ENCODE data around the gene NUP188. TPM values are rescaled to one million over a fixed set of nuclear protein-coding genes. Genes with fewer than 3 reads are reported as not detected.

Gene NUP188
- total RNA-seq, 1 experiment from 2014 or later, result 80.9 TPM

DNA sequence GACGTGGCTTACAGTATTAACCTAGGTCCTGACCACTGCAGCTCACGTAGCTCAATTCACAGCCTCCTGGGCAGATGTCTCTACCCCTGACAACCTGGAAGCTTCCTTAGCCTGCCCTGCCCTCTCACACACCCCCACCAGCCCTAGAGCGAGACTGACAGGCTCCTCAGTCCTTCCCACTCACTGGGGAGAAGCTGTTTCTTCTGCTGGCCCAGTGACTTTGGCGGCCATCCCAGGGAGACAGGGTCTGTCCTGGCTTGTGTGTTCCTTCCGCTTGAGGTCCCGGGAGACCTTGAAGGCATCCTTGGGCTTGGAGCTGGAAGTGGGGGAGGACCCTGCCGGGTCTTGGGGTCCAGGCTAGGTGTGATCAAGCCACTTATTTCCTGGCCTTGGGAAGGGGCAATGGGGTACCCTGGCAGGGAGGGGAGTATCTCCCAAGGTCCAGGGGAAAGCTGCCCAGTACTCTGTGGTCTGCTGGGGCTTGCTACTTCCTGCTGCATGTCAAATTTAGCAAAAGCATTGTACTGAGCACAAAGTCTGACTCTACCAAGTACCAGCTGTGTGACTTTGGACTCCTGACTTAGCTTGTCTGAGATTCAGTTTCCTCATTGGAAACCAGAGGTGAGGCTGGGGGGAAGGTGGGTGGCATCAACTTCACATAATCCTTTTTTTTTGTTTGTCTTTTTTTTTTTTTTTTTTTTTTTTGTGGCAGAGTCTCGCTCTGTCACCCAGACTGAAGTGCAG lies 90.8 kb downstream of the NUP188 start:
- H3K9me3 ChIP-seq, result no peaks in the 10 kb centered on the region
- no peak for DNase-seq
- peaks cover 1% of the 10 kb centered on the region for H3K36me3 ChIP-seq (ENCODE audit: control insufficient read depth, insufficient read depth, low read length)
- H3K9me3 Mint-ChIP-seq (ENCODE audit: unreplicated experiment), result no peaks in the 10 kb centered on the region
- ChIA-PET POLR2A (no interaction called here), CTCF (interaction anchor here (0.7 to 1.6 kb wide), 2 partner anchors 10 to 104 kb away, joined by 6 to 10 read pairs; partner anchors contain the start of gene SH3GLB2)
- H3K27me3 ChIP-seq (replicated peaks; ENCODE audit: control insufficient read depth, insufficient read depth, low read length), result no peaks in the 10 kb centered on the region
- BruUV-seq (replicated peaks), result no TSS peak
- H3K27ac Mint-ChIP-seq (ENCODE audit: unreplicated experiment), result no peak overlapping the region
- H3K4me3 Mint-ChIP-seq (ENCODE audit: unreplicated experiment), result peak overlapping the region; percentile 80
- intact Hi-C loops (cut with micrococcal nuclease; ENCODE audit: unreplicated experiment), result no loop called here
- no peaks in the 10 kb centered on the region for H3K27me3 Mint-ChIP-seq (ENCODE audit: insufficient read depth, unreplicated experiment)
- H3K4me1 Mint-ChIP-seq (ENCODE audit: low read depth, unreplicated experiment), result peaks cover 9% of the 10 kb centered on the region
- H3K4me1 ChIP-seq, result peaks cover 11% of the 10 kb centered on the region; the same call in 1 of the 2 replicates
- TF ChIP-seq, protein P1, sequence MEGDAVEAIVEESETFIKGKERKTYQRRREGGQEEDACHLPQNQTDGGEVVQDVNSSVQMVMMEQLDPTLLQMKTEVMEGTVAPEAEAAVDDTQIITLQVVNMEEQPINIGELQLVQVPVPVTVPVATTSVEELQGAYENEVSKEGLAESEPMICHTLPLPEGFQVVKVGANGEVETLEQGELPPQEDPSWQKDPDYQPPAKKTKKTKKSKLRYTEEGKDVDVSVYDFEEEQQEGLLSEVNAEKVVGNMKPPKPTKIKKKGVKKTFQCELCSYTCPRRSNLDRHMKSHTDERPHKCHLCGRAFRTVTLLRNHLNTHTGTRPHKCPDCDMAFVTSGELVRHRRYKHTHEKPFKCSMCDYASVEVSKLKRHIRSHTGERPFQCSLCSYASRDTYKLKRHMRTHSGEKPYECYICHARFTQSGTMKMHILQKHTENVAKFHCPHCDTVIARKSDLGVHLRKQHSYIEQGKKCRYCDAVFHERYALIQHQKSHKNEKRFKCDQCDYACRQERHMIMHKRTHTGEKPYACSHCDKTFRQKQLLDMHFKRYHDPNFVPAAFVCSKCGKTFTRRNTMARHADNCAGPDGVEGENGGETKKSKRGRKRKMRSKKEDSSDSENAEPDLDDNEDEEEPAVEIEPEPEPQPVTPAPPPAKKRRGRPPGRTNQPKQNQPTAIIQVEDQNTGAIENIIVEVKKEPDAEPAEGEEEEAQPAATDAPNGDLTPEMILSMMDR (IDR thresholded peaks at IDR 0.05; ENCODE audit: insufficient read depth in 1 of 2, low read depth in 1 of 2, low read length in 1 of 2, severe bottlenecking in 1 of 2, unreplicated experiment in 1 of 2), result no peak
- peaks cover 30% of the 10 kb centered on the region for H3K36me3 Mint-ChIP-seq (ENCODE audit: insufficient read depth, unreplicated experiment)
- H3K4me3 ChIP-seq (ENCODE audit: low read depth, low read length), result no peak overlapping the region

DNA sequence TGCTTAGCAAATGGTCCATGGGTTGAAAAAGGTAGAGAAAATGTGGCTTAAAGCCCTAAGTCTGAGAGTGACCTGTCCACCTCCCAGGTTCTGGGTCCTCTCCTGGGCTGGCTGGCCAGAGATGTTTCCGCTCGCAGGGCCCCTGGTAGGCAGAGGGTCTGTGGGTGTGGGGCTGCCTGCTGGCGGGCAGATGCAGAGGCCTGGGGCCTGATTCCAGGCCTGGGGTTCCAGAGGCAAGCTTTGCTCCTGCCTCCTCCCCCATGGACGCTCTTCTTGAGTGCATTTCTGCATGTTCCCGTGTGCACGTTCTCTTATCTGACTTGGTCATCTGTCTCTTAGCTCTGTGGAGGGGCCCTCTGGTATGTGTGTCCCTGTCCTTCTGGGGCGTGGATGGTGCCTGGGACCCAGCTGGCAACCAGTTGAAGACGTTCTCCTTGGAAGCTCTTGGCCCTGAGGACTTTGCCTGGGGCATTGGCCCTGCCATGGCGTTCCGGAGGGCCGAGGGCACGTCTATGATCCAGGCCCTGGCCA lies 92.7 kb downstream of the NUP188 start:
- TF ChIP-seq, protein P1 (IDR thresholded peaks at IDR 0.05; ENCODE audit: insufficient read depth in 1 of 2, low read depth in 1 of 2, low read length in 1 of 2, severe bottlenecking in 1 of 2, unreplicated experiment in 1 of 2), result no peak
- H3K4me1 ChIP-seq, result peaks cover 11% of the 10 kb centered on the region; the same call in 1 of the 2 replicates
- Mint-ChIP-seq H3K4me1 (ENCODE audit: low read depth, unreplicated experiment) (peaks cover 9% of the 10 kb centered on the region), H3K36me3 (ENCODE audit: insufficient read depth, unreplicated experiment) (peaks cover 46% of the 10 kb centered on the region), H3K4me3 (ENCODE audit: unreplicated experiment) (no peak overlapping the region), H3K9me3 (ENCODE audit: unreplicated experiment) (no peaks in the 10 kb centered on the region), H3K27me3 (ENCODE audit: insufficient read depth, unreplicated experiment) (no peaks in the 10 kb centered on the region), H3K27ac (ENCODE audit: unreplicated experiment) (no peak overlapping the region)
- no TSS peak for BruUV-seq (replicated peaks)
- H3K36me3 ChIP-seq (ENCODE audit: control insufficient read depth, insufficient read depth, low read length), result peaks cover 1% of the 10 kb centered on the region
- ChIA-PET POLR2A (no interaction called here), CTCF (interaction anchor here (0.5 kb wide), 1 partner anchor 11 kb away, joined by 3 read pairs; no protein-coding TSS in a partner anchor)
- DNase-seq, result no peak
- H3K4me3 ChIP-seq (ENCODE audit: low read depth, low read length), result no peak overlapping the region
- intact Hi-C loops (cut with micrococcal nuclease; ENCODE audit: unreplicated experiment), result no loop called here
- H3K27me3 ChIP-seq (replicated peaks; ENCODE audit: control insufficient read depth, insufficient read depth, low read length), result no peaks in the 10 kb centered on the region
- H3K9me3 ChIP-seq, result no peaks in the 10 kb centered on the region

DNA sequence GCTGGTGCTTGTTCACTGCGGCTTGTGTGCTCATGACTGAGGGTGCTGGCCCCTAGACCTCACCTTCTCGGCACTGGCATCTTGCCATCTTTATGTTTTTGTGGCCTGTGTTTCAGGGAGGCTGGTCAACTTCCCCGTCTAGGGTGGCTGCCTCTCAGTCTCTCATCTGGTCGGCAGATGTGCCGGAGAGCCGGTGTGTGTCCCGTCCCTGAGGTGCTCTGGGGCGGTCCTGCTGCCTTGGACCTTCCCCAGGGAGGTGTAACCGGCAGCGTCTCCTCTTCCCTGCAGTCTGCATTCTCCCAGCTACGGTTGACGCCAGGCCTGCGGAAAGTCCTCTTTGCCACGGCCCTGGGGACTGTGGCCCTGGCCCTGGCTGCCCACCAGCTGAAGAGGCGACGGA lies 94.5 kb downstream of the NUP188 start:
- no peaks in the 10 kb centered on the region for H3K27me3 Mint-ChIP-seq (ENCODE audit: insufficient read depth, unreplicated experiment)
- peaks cover 45% of the 10 kb centered on the region for H3K36me3 Mint-ChIP-seq (ENCODE audit: insufficient read depth, unreplicated experiment)
- BruUV-seq (replicated peaks), result no TSS peak
- Histone ChIP-seq H3K4me1 (peaks cover 7% of the 10 kb centered on the region; the same call in 1 of the 2 replicates), H3K27me3 (replicated peaks; ENCODE audit: control insufficient read depth, insufficient read depth, low read length) (no peaks in the 10 kb centered on the region), H3K36me3 (ENCODE audit: control insufficient read depth, insufficient read depth, low read length) (peaks cover 1% of the 10 kb centered on the region), H3K9me3 (no peaks in the 10 kb centered on the region), H3K4me3 (ENCODE audit: low read depth, low read length) (no peak overlapping the region)
- H3K4me3 Mint-ChIP-seq (ENCODE audit: unreplicated experiment), result no peak overlapping the region
- no peaks in the 10 kb centered on the region for H3K9me3 Mint-ChIP-seq (ENCODE audit: unreplicated experiment)
- H3K4me1 Mint-ChIP-seq (ENCODE audit: low read depth, unreplicated experiment), result peaks cover 6% of the 10 kb centered on the region
- intact Hi-C loops (cut with micrococcal nuclease; ENCODE audit: unreplicated experiment), result no loop called here
- TF ChIP-seq, protein P1 (IDR thresholded peaks at IDR 0.05; ENCODE audit: insufficient read depth in 1 of 2, low read depth in 1 of 2, low read length in 1 of 2, severe bottlenecking in 1 of 2, unreplicated experiment in 1 of 2), result no peak
- CTCF ChIA-PET, result no interaction called here
- no peak for DNase-seq
- POLR2A ChIA-PET, result no interaction called here
- H3K27ac Mint-ChIP-seq (ENCODE audit: unreplicated experiment), result no peak overlapping the region
